C4-2B (cell line): ENCODE measurements around the gene BCL2L1.

Experiments
- CTCF ChIP-seq: fragments of 450-650 bp; conservative IDR thresholded peaks from 2 replicates; pipeline ENCODE4 v1.5.1; 2017; ENCODE audit warnings: mild to moderate bottlenecking
- ZFX ChIP-seq: fragments of 450-650 bp; IDR thresholded peaks from 2 replicates; pipeline ENCODE4 v1.6.1; 2017

GRCh38 chr20:31664696-31665354 is 57.8 kb downstream of the BCL2L1 start:
- TF ChIP-seq CTCF (no peak), ZFX (no peak; the same call in 1 of the 2 replicates)
